Endodermal cell (in vitro differentiated cells): Measurements from ENCODE around the gene WWC1. TPM values are rescaled to one million over a fixed set of nuclear protein-coding genes. Genes with fewer than 3 reads are reported as not detected.

Source experiments
- DNase-seq: peaks from one replicate; pipeline ENCODE4 v3.0.0-alpha.2; 2017
- H3K27ac ChIP-seq: 2 replicates; pipeline ENCODE4 v1.5.1; 2013; ENCODE audit warnings: mild to moderate bottlenecking, low read depth, low read length, moderate library complexity
- H3K27me3 ChIP-seq: 2 replicates; pipeline ENCODE4 v1.6.1; 2013; ENCODE audit warnings: mild to moderate bottlenecking, low read length, moderate library complexity; ENCODE audit not compliant: insufficient read depth, control insufficient read depth, poor library complexity, severe bottlenecking
- H3K36me3 ChIP-seq: 2 replicates; pipeline ENCODE4 v1.7.0; 2013; ENCODE audit warnings: mild to moderate bottlenecking, low read length, moderate library complexity; ENCODE audit not compliant: control insufficient read depth, insufficient read depth
- H3K4me1 ChIP-seq: one replicate; pipeline ENCODE4 v1.7.0; 2013; ENCODE audit warnings: low read length; ENCODE audit not compliant: control insufficient read depth, insufficient read depth
- H3K4me3 ChIP-seq: 2 replicates; pipeline ENCODE4 v1.5.1; 2013; ENCODE audit warnings: mild to moderate bottlenecking, low read length, moderate library complexity
- H3K9ac ChIP-seq: 2 replicates; pipeline ENCODE4 v1.6.1; 2013; ENCODE audit warnings: mild to moderate bottlenecking, low read length, moderate library complexity; ENCODE audit not compliant: poor library complexity, severe bottlenecking; ENCODE audit errors: extremely low read depth
- H3K9me3 ChIP-seq: 2 replicates; pipeline ENCODE4 v1.6.1; 2013; ENCODE audit warnings: mild to moderate bottlenecking, low read length, moderate library complexity; ENCODE audit not compliant: control insufficient read depth
- H3K27ac Mint-ChIP-seq: 2 replicates; pipeline ENCODE4 v1.8.0; 2020; ENCODE audit warnings: mixed read lengths
- H3K27me3 Mint-ChIP-seq: 2 replicates; pipeline ENCODE4 v1.8.0; 2021; ENCODE audit warnings: mild to moderate bottlenecking, mixed read lengths; ENCODE audit not compliant: insufficient read depth
- H3K36me3 Mint-ChIP-seq: 2 replicates; pipeline ENCODE4 v1.8.0; 2020; ENCODE audit warnings: low read depth, mixed read lengths
- H3K4me1 Mint-ChIP-seq: 2 replicates; pipeline ENCODE4 v1.8.0; 2020; ENCODE audit warnings: mixed read lengths
- H3K4me3 Mint-ChIP-seq: 2 replicates; pipeline ENCODE4 v1.8.0; 2020; ENCODE audit warnings: mild to moderate bottlenecking, moderate library complexity, mixed read lengths
- H3K9me3 Mint-ChIP-seq: 2 replicates; pipeline ENCODE4 v1.8.0; 2020; ENCODE audit warnings: mild to moderate bottlenecking, mixed read lengths
- WGBS, 2 experiments: methylation state at CpG; one replicate each; pipeline versions ENCODE4 v1.1.5 to v1.1.7; 2013; ENCODE audit warnings: missing lambda C conversion rate in 2 of 2, mixed read lengths in 1 of 2; ENCODE audit not compliant: insufficient coverage in 1 of 2, insufficient read length in 1 of 2; 5-methylcytosine and 5-hydroxymethylcytosine counted together
- total RNA-seq, 2 donors: library from RNA; stranded (reverse); fragmentation: NEBNext Ultra II Directional in 1 of 2; extraction: Animal tissue kit (Norgen Biotek cat#: 25700) in 1 of 2; gene quantifications; 2 replicates in 1 of 2; 3 replicates in 1 of 2; pipeline ENCODE4 v1.2.1, GENCODE V29; 2021
- TF ChIP-seq, protein P1 (sequence below): fragments of 200-600 bp; sonication (generic); conservative IDR thresholded peaks from 2 replicates; pipeline ENCODE4 v1.5.0; 2021; ENCODE audit warnings: antibody characterized with exemption, mild to moderate bottlenecking

The WWC1 gene
- total RNA-seq, 2 donors from 2014 or later = 18.4 to 20.3 TPM

DNA sequence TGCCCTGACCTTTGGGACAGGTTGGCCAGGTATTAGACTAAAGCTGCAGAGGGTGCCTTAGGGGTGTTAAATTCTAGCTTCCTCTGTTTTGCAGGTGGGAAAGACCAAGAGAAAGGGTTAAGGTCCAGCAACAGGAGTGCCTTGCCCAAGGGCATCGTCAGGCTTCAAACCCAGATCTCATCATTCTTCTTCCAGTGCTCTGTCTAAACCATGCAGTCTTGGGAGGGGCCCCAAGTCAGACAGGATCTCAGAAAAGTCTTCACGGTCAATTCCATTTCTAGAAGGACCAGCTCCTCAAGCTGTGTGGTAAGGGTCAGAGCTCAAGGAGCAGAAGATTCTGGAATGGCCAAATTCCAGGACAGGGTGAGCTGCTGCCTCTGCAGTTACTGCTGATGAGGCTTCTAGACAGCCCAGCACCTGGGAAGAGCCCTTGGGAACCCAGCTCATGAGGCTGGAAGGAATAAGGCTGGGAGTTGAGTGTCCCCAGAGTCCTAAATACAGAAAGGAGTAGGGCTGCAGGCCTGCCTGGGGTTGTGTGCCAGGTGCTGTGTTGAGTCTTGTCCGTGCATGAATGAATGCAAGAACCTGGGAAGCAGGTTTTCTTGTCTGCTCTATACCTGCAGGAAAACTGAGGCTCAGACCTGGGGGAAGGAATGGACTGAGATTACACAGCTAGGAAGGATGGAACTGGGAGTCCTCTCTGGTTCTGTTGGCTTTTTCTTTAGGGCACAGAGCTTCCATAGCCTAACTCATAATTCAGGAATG, 69.3 kb downstream of the WWC1 start:
- Histone ChIP-seq H3K4me3 (no peak overlapping the region), H3K9me3 (no peaks in the 10 kb centered on the region), H3K27ac (no peak overlapping the region), H3K9ac (no peak overlapping the region), H3K4me1 (peaks cover 26% of the 10 kb centered on the region), H3K27me3 (peaks cover 4% of the 10 kb centered on the region), H3K36me3 (no peaks in the 10 kb centered on the region)
- Mint-ChIP-seq H3K4me3 (no peak overlapping the region), H3K36me3 (no peaks in the 10 kb centered on the region), H3K4me1 (peaks cover 28% of the 10 kb centered on the region), H3K9me3 (no peaks in the 10 kb centered on the region), H3K27ac (no peak overlapping the region), H3K27me3 (no peaks in the 10 kb centered on the region)
- DNase-seq = peak; percentile 43
- TF ChIP-seq, protein P1, sequence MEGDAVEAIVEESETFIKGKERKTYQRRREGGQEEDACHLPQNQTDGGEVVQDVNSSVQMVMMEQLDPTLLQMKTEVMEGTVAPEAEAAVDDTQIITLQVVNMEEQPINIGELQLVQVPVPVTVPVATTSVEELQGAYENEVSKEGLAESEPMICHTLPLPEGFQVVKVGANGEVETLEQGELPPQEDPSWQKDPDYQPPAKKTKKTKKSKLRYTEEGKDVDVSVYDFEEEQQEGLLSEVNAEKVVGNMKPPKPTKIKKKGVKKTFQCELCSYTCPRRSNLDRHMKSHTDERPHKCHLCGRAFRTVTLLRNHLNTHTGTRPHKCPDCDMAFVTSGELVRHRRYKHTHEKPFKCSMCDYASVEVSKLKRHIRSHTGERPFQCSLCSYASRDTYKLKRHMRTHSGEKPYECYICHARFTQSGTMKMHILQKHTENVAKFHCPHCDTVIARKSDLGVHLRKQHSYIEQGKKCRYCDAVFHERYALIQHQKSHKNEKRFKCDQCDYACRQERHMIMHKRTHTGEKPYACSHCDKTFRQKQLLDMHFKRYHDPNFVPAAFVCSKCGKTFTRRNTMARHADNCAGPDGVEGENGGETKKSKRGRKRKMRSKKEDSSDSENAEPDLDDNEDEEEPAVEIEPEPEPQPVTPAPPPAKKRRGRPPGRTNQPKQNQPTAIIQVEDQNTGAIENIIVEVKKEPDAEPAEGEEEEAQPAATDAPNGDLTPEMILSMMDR = no peak
- WGBS, 2 experiments = 83 to 91% methylated on average over 2 to 3 of the region's 3 CpGs

DNA sequence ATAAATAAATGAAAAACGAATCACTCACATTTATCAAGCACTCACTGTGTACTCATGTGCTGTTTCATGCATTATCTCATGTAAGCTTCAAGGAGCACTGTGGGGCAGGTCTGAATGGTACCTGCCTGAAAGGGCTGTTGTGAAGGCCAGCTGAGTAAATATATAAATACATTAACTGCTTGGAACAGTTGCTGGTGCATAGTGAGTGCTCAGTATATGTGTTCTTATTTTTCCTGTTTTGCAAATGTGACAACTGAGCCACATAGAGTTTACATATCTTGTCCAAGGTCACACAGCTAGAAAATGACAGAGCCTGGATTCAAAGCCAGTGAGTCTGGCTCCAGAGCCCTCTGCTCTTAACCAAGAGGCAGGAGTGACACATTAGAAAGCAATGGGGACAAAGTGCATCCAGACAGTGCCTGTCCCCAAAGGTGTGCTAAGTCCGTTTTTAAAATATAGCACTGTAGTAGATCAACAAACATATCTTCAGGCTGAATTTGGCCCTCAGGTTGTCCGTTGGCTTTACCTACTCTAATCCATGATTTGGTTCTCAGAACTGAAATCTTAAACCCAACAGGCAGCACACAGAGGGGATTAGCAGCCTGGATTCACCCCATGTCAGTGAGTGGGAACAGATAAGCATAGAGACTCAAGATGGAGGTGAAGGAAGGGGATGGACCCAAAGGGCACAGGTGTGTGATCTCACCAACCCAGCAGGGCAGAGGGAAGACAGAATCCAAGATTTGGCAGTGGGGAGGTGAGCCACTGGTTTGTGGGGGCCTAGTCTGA, 70.8 kb downstream of the WWC1 start:
- H3K4me3 Mint-ChIP-seq = no peak overlapping the region
- peak; percentile 36 for DNase-seq
- Histone ChIP-seq H3K4me3 (no peak overlapping the region), H3K4me1 (peaks cover 30% of the 10 kb centered on the region), H3K9ac (no peak overlapping the region), H3K9me3 (no peaks in the 10 kb centered on the region), H3K27me3 (peaks cover 4% of the 10 kb centered on the region), H3K27ac (no peak overlapping the region), H3K36me3 (no peaks in the 10 kb centered on the region)
- TF ChIP-seq, protein P1 = no peak
- no peaks in the 10 kb centered on the region for H3K36me3 Mint-ChIP-seq
- no peaks in the 10 kb centered on the region for H3K27me3 Mint-ChIP-seq
- peaks cover 32% of the 10 kb centered on the region for H3K4me1 Mint-ChIP-seq
- H3K9me3 Mint-ChIP-seq = no peaks in the 10 kb centered on the region
- 89 to 93% methylated on average over 2 to 3 of the region's 3 CpGs for WGBS, 2 experiments
- no peak overlapping the region for H3K27ac Mint-ChIP-seq

DNA sequence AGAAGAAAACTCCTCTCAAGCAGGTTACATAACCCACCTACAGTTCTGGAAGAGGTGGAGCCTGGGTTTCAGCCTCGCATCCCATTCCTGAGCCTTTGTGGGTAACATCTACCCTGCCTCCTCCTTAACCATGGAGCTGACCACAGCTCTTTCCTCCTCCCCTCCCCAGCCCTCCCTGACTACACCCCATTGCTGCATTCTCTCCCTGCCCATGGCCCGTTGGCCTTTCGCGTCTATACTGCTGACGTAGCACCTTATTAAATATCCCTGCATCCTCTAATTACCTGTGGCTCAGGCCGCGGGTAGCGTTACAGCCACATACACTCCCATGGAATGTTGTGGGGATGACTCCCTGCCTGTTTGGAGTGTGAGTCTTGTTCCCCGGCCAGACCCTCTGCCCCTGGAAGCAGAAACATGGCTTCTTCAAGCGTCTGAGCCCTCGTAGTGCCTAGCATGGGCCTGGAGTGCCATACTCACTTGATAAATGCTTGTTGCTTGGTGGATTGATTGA, 72.8 kb downstream of the WWC1 start:
- Mint-ChIP-seq H3K4me1 (peaks cover 34% of the 10 kb centered on the region), H3K36me3 (no peaks in the 10 kb centered on the region), H3K4me3 (no peak overlapping the region), H3K27ac (no peak overlapping the region), H3K27me3 (no peaks in the 10 kb centered on the region), H3K9me3 (no peaks in the 10 kb centered on the region)
- TF ChIP-seq, protein P1 = no peak
- Histone ChIP-seq H3K27ac (no peak overlapping the region), H3K4me1 (peaks cover 30% of the 10 kb centered on the region), H3K4me3 (no peak overlapping the region), H3K27me3 (peaks cover 4% of the 10 kb centered on the region), H3K36me3 (no peaks in the 10 kb centered on the region), H3K9ac (no peak overlapping the region), H3K9me3 (no peaks in the 10 kb centered on the region)
- 90 to 92% methylated on average over 8 to 11 of the region's 11 CpGs for WGBS, 2 experiments
- DNase-seq = peak; percentile 56
